ENCODE measurements around the gene BACH2.

GRCh38 chr6:89959883-89960282 is 336.8 kb downstream of the BACH2 start:
- no peak for TF ChIP-seq EP300 (IDR thresholded peaks at IDR 0.05)
- no peak for TF ChIP-seq CTCF (IDR thresholded peaks at IDR 0.05)

All from stomach (tissue), 4 donors.